Activated T-cell treated with anti-CD3 and anti-CD28 coated beads, Interleukin-2, amount 50 U/mL, for 72 hours (primary cell): ENCODE measurements around the gene FLAD1. TPM values are rescaled to one million over a fixed set of nuclear protein-coding genes. Genes with fewer than 3 reads are reported as not detected.

Experiments used
- ATAC-seq, 2 donors: fragments of 150-1000 bp; cut with Tn5 transposase; replicated peaks in 1 of 2; 2 replicates each; pipeline ENCODE4 v1.10.0; 2021; ENCODE audit warnings: moderate library complexity in 2 of 2, mild to moderate bottlenecking in 1 of 2
- DNase-seq, 2 donors: peaks; one replicate each; pipeline ENCODE4 v3.0.0; 2021 to 2022; ENCODE audit warnings: mixed read lengths in 1 of 2
- H3K27ac Mint-ChIP-seq: one replicate; pipeline ENCODE4 v1.8.0; 2022; ENCODE audit warnings: mild to moderate bottlenecking, moderate library complexity, mixed read lengths
- H3K27me3 Mint-ChIP-seq: one replicate; pipeline ENCODE4 v1.8.0; 2022; ENCODE audit warnings: low read depth, mixed read lengths
- H3K36me3 Mint-ChIP-seq, 2 donors: one replicate each; pipeline ENCODE4 v1.8.0; 2022; ENCODE audit warnings: mixed read lengths in 2 of 2, mild to moderate bottlenecking in 1 of 2; ENCODE audit not compliant: insufficient read depth in 2 of 2
- H3K4me1 Mint-ChIP-seq: one replicate; pipeline ENCODE4 v1.8.0; 2022; ENCODE audit warnings: low read depth, mixed read lengths
- H3K4me3 Mint-ChIP-seq, 2 donors: one replicate each; pipeline ENCODE4 v1.8.0; 2022; ENCODE audit warnings: mild to moderate bottlenecking in 2 of 2, mixed read lengths in 2 of 2, moderate library complexity in 2 of 2
- H3K9me3 Mint-ChIP-seq, 2 donors: one replicate each; pipeline ENCODE4 v1.8.0; 2022; ENCODE audit warnings: mixed read lengths in 2 of 2
- total RNA-seq, 2 donors: library from RNA; stranded (reverse); gene quantifications; one replicate each; pipeline ENCODE4 v1.2.3, GENCODE V29; 2022

Gene FLAD1
- total RNA-seq, 2 donors from 2014 or later: 45.5 to 55.1 TPM

- peaks cover 52% of the 10 kb centered on the region for H3K4me1 Mint-ChIP-seq
- H3K9me3 Mint-ChIP-seq: no peaks in the 10 kb centered on the region
- H3K36me3 Mint-ChIP-seq: peaks cover 6% of the 10 kb centered on the region in 2 donors
- H3K4me3 Mint-ChIP-seq: no peak overlapping the region
- H3K27ac Mint-ChIP-seq: no peak overlapping the region
- DNase-seq (no peak), ATAC-seq (no peak)
- H3K27me3 Mint-ChIP-seq: no peaks in the 10 kb centered on the region
Measured at GRCh38 chr1:154967331-154967950, 15.7 kb upstream of the FLAD1 start.

GRCh38 chr1:154968731-154969130, 14.4 kb upstream of the FLAD1 start:
- no peak overlapping the region for H3K27ac Mint-ChIP-seq
- DNase-seq (no peak), ATAC-seq (no peak)
- H3K27me3 Mint-ChIP-seq: no peaks in the 10 kb centered on the region
- H3K4me3 Mint-ChIP-seq: no peak overlapping the region
- H3K4me1 Mint-ChIP-seq: peaks cover 47% of the 10 kb centered on the region
- H3K36me3 Mint-ChIP-seq: peaks cover 4 to 6% of the 10 kb centered on the region in 2 donors
- no peaks in the 10 kb centered on the region for H3K9me3 Mint-ChIP-seq

GRCh38 chr1:154969246-154969645, 13.9 kb upstream of the FLAD1 start:
- peaks cover 4 to 6% of the 10 kb centered on the region in 2 donors for H3K36me3 Mint-ChIP-seq
- DNase-seq (no peak), ATAC-seq (no peak)
- H3K27ac Mint-ChIP-seq: peak overlapping the region; percentile 31
- H3K27me3 Mint-ChIP-seq: no peaks in the 10 kb centered on the region
- no peak overlapping the region for H3K4me3 Mint-ChIP-seq
- H3K9me3 Mint-ChIP-seq: no peaks in the 10 kb centered on the region
- peaks cover 44% of the 10 kb centered on the region for H3K4me1 Mint-ChIP-seq

GRCh38 chr1:154969860-154970452, 13.2 kb upstream of the FLAD1 start:
- Mint-ChIP-seq H3K4me1 (peaks cover 44% of the 10 kb centered on the region), H3K27ac (no peak overlapping the region), H3K27me3 (no peaks in the 10 kb centered on the region), H3K36me3 (peaks cover 4 to 6% of the 10 kb centered on the region in 2 donors), H3K4me3 (no peak overlapping the region), H3K9me3 (no peaks in the 10 kb centered on the region)
- ATAC-seq (no peak), DNase-seq (no peak)

GRCh38 chr1:154970631-154971340, 12.4 kb upstream of the FLAD1 start, which contains the start of gene SHC1:
Gene SHC1, minus strand, starts transcription at chr1:154970747. Its CDS starts 221 bp downstream, at chr1:154970526.
- H3K27ac Mint-ChIP-seq: peak within 1 kb of the TSS; percentile 78
- peak within 1 kb of the TSS; percentile 50 to 65 for H3K4me3 Mint-ChIP-seq
- H3K36me3 Mint-ChIP-seq: peaks cover 4% of the 10 kb centered on the region in 2 donors
- ATAC-seq (peak in 1 of 2 donors; percentile 17), DNase-seq (peak; percentile 67 to 69)
- H3K4me1 Mint-ChIP-seq: peaks cover 44% of the 10 kb centered on the region
- no peaks in the 10 kb centered on the region for H3K9me3 Mint-ChIP-seq
- no peaks in the 10 kb centered on the region for H3K27me3 Mint-ChIP-seq

GRCh38 chr1:154971341-154971998, 11.7 kb upstream of the FLAD1 start:
- H3K27me3 Mint-ChIP-seq: no peaks in the 10 kb centered on the region
- H3K36me3 Mint-ChIP-seq: peaks cover 4% of the 10 kb centered on the region in 2 donors
- peak overlapping the region; percentile 78 for H3K27ac Mint-ChIP-seq
- no peak for ATAC-seq
- no peak for DNase-seq
- H3K9me3 Mint-ChIP-seq: no peaks in the 10 kb centered on the region
- peaks cover 44% of the 10 kb centered on the region for H3K4me1 Mint-ChIP-seq
- peak overlapping the region; percentile 48 to 65 for H3K4me3 Mint-ChIP-seq

GRCh38 chr1:154972213-154972516, 11.0 kb upstream of the FLAD1 start:
- no peak overlapping the region for H3K4me3 Mint-ChIP-seq
- no peaks in the 10 kb centered on the region for H3K27me3 Mint-ChIP-seq
- peak overlapping the region; percentile 17 for H3K27ac Mint-ChIP-seq
- ATAC-seq (no peak), DNase-seq (no peak)
- no peaks in the 10 kb centered on the region for H3K9me3 Mint-ChIP-seq
- H3K4me1 Mint-ChIP-seq: peaks cover 44% of the 10 kb centered on the region
- H3K36me3 Mint-ChIP-seq: peaks cover 4% of the 10 kb centered on the region in 2 donors

GRCh38 chr1:154972517-154973343, 10.4 kb upstream of the FLAD1 start:
- Mint-ChIP-seq H3K4me1 (peaks cover 44% of the 10 kb centered on the region), H3K36me3 (peaks cover 4% of the 10 kb centered on the region in 2 donors), H3K27ac (peak overlapping the region; percentile 51), H3K27me3 (no peaks in the 10 kb centered on the region), H3K4me3 (no peak overlapping the region), H3K9me3 (no peaks in the 10 kb centered on the region)
- DNase-seq (no peak), ATAC-seq (no peak)

GRCh38 chr1:154973344-154974101, 9.6 kb upstream of the FLAD1 start:
- Mint-ChIP-seq H3K4me3 (no peak overlapping the region), H3K4me1 (peaks cover 41% of the 10 kb centered on the region), H3K27ac (no peak overlapping the region), H3K9me3 (no peaks in the 10 kb centered on the region), H3K36me3 (peaks cover 0 to 4% of the 10 kb centered on the region in 2 donors), H3K27me3 (no peaks in the 10 kb centered on the region)
- peak; percentile 26 to 30 for ATAC-seq
- peak; percentile 95 to 97 for DNase-seq

GRCh38 chr1:154974102-154974807, 8.9 kb upstream of the FLAD1 start, which contains the start of gene CKS1B:
Gene CKS1B, plus strand, starts transcription at chr1:154974681. Its CDS starts 65 bp downstream, at chr1:154974746.
- Mint-ChIP-seq H3K27ac (no peak within 1 kb of the TSS), H3K4me1 (peaks cover 33% of the 10 kb centered on the region), H3K4me3 (no peak within 1 kb of the TSS), H3K27me3 (no peaks in the 10 kb centered on the region), H3K9me3 (no peaks in the 10 kb centered on the region), H3K36me3 (peaks cover 3 to 4% of the 10 kb centered on the region in 2 donors)
- ATAC-seq (peak; percentile 84 to 87), DNase-seq (peak; percentile 92 to 96)

GRCh38 chr1:154974808-154975408, 8.2 kb upstream of the FLAD1 start:
- Mint-ChIP-seq H3K9me3 (no peaks in the 10 kb centered on the region), H3K4me3 (no peak overlapping the region), H3K27ac (no peak overlapping the region), H3K36me3 (peaks cover 7 to 8% of the 10 kb centered on the region in 2 donors), H3K4me1 (peaks cover 28% of the 10 kb centered on the region), H3K27me3 (no peaks in the 10 kb centered on the region)
- DNase-seq (peak; percentile 94 to 95), ATAC-seq (peak; percentile 64 to 65)
